ENCODE measurements around the gene CNPY4. TPM values are rescaled to one million over a fixed set of nuclear protein-coding genes. Genes with fewer than 3 reads are reported as not detected.
A peak's percentile ranks its signal among the peaks of the same experiment; 100 is the strongest.

CNPY4 gene
- total RNA-seq, 1 experiment from 2014 or later: 10.4 TPM

GRCh38 chr7:100081535-100082102, 37.8 kb upstream of the CNPY4 start, which contains the start of gene ZNF3:
ZNF3 (minus strand) TSS chr7:100081723; CDS start chr7:100077357, 4,366 bp downstream.
- peak within 1 kb of the TSS; percentile 90 to 99 (median 94) for H3K27ac Mint-ChIP-seq
- peak; percentile 98 for TF ChIP-seq CTCF (conservative IDR thresholded peaks at IDR 0.05)
- peaks cover 3% of the 10 kb centered on the region; the same call in 1 of the 2 replicates for H3K4me1 ChIP-seq (ENCODE audit: insufficient read depth, low read length)

More at GRCh38 chr7:100081535-100082102, 37.8 kb upstream of the CNPY4 start, which contains the start of gene ZNF3:
- Histone ChIP-seq H2BK20ac (ENCODE audit: low read depth, low read length, poor library complexity, severe bottlenecking) (no peak within 1 kb of the TSS), H4K5ac (ENCODE audit: insufficient read length, low read depth, low read length) (peak within 1 kb of the TSS; percentile 43), H3K4ac (ENCODE audit: low read depth, low read length) (no peak within 1 kb of the TSS; the same call in 1 of the 2 replicates), H3K4me2 (ENCODE audit: insufficient read depth, insufficient read length, low read length) (peak within 1 kb of the TSS; percentile 97), H3K9ac (ENCODE audit: extremely low read depth, insufficient read length, low read length) (peak within 1 kb of the TSS; percentile 98), H2BK120ac (ENCODE audit: low read depth, low read length, poor library complexity, severe bottlenecking) (peak within 1 kb of the TSS; percentile 87), H3T11ph (ENCODE audit: low read length) (peak within 1 kb of the TSS; percentile 25), H3K79me1 (ENCODE audit: insufficient read depth, low read depth, low read length, poor library complexity, severe bottlenecking) (no peaks in the 10 kb centered on the region), H2BK5ac (ENCODE audit: insufficient read length, low read length) (no peak within 1 kb of the TSS), H3K23me2 (ENCODE audit: insufficient read length, low read depth, low read length, poor library complexity, severe bottlenecking) (peaks cover 6% of the 10 kb centered on the region), H4K8ac (replicated peaks; ENCODE audit: insufficient read length, low read depth, low read length) (no peak within 1 kb of the TSS), H3K56ac (ENCODE audit: insufficient read length, low read depth, low read length) (no peak within 1 kb of the TSS), H3K14ac (ENCODE audit: insufficient read depth, low read length) (peak within 1 kb of the TSS; percentile 86), H3K23ac (ENCODE audit: insufficient read length, low read depth, low read length) (no peak within 1 kb of the TSS), H4K91ac (ENCODE audit: insufficient read length, low read depth, low read length) (peak within 1 kb of the TSS; percentile 94), H3K18ac (ENCODE audit: insufficient read length, low read depth, low read length) (peak within 1 kb of the TSS; percentile 78), H2AFZ (ENCODE audit: low read length) (no peak within 1 kb of the TSS), H3K9me3 (ENCODE audit: control insufficient read depth, low read depth, low read length) (no peaks in the 10 kb centered on the region), H2AK5ac (ENCODE audit: insufficient read length, low read length) (no peak within 1 kb of the TSS), H2BK15ac (ENCODE audit: low read depth, low read length) (no peak within 1 kb of the TSS), H4K20me1 (ENCODE audit: control insufficient read depth, insufficient read depth, insufficient read length) (no peaks in the 10 kb centered on the region), H3K27ac (ENCODE audit: insufficient read length, low read depth, low read length) (no peak within 1 kb of the TSS), H3K27me3 (ENCODE audit: insufficient read depth, low read length) (no peaks in the 10 kb centered on the region), H2BK12ac (ENCODE audit: insufficient read length, low read depth, low read length) (no peak within 1 kb of the TSS), H3K79me2 (ENCODE audit: insufficient read depth, low read length) (peaks cover 32% of the 10 kb centered on the region)
- peaks cover 4 to 31% of the 10 kb centered on the region in 2 experiments for H3K9me3 Mint-ChIP-seq
- peak within 1 kb of the TSS; percentile 91 to 98 for H3K4me3 Mint-ChIP-seq
- peak; percentile 99 for DNase-seq
- peaks cover 12 to 27% of the 10 kb centered on the region in 2 experiments for H3K4me1 Mint-ChIP-seq
- no peaks in the 10 kb centered on the region; the same call in 1 of the 2 replicates for H3K27me3 Mint-ChIP-seq (ENCODE audit: low read depth)
- no CpG with 5 or more reads among the region's 55 CpGs for WGBS (ENCODE audit: extremely low coverage, insufficient read length, low lambda C conversion rate)
- H3K36me3 Mint-ChIP-seq (ENCODE audit: insufficient read depth in 1 of 3, low read depth in 3 of 3): peaks cover 40 to 42% (median 41%) of the 10 kb centered on the region in 3 experiments

All from H9 (cell line).